ENCODE results near the gene DMPK.

DNA sequence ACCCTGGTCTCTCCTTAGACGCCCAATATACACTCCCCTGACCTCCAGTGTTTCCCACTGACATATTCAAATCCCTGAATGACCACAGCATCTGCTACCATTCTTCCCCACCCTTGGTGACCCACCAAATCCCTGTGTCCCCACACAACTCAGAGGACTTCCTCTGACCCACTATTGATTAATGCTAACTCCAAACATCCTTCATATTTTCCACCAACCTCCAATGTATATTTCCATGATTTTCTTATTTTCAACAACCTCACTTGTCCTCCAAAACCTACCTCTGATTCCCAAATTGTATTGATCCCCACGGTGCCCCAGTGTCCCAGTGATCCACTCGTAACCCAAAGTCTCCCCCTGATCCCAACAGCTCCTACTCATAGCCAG is 10.9 kb upstream of the DMPK start:
- TF ChIP-seq, protein P1, sequence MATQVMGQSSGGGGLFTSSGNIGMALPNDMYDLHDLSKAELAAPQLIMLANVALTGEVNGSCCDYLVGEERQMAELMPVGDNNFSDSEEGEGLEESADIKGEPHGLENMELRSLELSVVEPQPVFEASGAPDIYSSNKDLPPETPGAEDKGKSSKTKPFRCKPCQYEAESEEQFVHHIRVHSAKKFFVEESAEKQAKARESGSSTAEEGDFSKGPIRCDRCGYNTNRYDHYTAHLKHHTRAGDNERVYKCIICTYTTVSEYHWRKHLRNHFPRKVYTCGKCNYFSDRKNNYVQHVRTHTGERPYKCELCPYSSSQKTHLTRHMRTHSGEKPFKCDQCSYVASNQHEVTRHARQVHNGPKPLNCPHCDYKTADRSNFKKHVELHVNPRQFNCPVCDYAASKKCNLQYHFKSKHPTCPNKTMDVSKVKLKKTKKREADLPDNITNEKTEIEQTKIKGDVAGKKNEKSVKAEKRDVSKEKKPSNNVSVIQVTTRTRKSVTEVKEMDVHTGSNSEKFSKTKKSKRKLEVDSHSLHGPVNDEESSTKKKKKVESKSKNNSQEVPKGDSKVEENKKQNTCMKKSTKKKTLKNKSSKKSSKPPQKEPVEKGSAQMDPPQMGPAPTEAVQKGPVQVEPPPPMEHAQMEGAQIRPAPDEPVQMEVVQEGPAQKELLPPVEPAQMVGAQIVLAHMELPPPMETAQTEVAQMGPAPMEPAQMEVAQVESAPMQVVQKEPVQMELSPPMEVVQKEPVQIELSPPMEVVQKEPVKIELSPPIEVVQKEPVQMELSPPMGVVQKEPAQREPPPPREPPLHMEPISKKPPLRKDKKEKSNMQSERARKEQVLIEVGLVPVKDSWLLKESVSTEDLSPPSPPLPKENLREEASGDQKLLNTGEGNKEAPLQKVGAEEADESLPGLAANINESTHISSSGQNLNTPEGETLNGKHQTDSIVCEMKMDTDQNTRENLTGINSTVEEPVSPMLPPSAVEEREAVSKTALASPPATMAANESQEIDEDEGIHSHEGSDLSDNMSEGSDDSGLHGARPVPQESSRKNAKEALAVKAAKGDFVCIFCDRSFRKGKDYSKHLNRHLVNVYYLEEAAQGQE (IDR thresholded peaks at IDR 0.05; ENCODE audit: unreplicated experiment), result no peak
- TF ChIP-seq, protein P2, sequence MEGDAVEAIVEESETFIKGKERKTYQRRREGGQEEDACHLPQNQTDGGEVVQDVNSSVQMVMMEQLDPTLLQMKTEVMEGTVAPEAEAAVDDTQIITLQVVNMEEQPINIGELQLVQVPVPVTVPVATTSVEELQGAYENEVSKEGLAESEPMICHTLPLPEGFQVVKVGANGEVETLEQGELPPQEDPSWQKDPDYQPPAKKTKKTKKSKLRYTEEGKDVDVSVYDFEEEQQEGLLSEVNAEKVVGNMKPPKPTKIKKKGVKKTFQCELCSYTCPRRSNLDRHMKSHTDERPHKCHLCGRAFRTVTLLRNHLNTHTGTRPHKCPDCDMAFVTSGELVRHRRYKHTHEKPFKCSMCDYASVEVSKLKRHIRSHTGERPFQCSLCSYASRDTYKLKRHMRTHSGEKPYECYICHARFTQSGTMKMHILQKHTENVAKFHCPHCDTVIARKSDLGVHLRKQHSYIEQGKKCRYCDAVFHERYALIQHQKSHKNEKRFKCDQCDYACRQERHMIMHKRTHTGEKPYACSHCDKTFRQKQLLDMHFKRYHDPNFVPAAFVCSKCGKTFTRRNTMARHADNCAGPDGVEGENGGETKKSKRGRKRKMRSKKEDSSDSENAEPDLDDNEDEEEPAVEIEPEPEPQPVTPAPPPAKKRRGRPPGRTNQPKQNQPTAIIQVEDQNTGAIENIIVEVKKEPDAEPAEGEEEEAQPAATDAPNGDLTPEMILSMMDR (conservative IDR thresholded peaks at IDR 0.05; ENCODE audit: low read depth in 2 of 2), result no peak
- no peak for TF ChIP-seq JUNB (IDR thresholded peaks at IDR 0.05; ENCODE audit: unreplicated experiment)
- TF ChIP-seq EZH2 (IDR thresholded peaks at IDR 0.05; ENCODE audit: low read depth, unreplicated experiment), result no peak
- no peak for TF ChIP-seq ZNF331 (CRISPR knock-in tag; IDR thresholded peaks at IDR 0.05; ENCODE audit: low read depth)
- no peak for TF ChIP-seq POLR2AphosphoS5 (IDR thresholded peaks at IDR 0.05; ENCODE audit: low read depth)
- no peak for TF ChIP-seq ZNF114 (CRISPR knock-in tag; IDR thresholded peaks at IDR 0.05)
- TF ChIP-seq NANOG (IDR thresholded peaks at IDR 0.05; ENCODE audit: borderline replicate concordance), result no peak
- no peak for TF ChIP-seq EZH2phosphoT487 (IDR thresholded peaks at IDR 0.05; ENCODE audit: unreplicated experiment)
- TF ChIP-seq CREB1 (CRISPR knock-in tag; IDR thresholded peaks at IDR 0.05; ENCODE audit: low read depth), result no peak

Data from GM23338 (cell line).